NCI-H345 (cell line): ENCODE results near the gene DCPS.
"Not testable (repeated sequence)": the region's sequence is repeated elsewhere in the genome, so short reads cannot be mapped to it uniquely, and the experiment has no call there.

Experiments
- DNase-seq: peaks from one replicate; lab custom pipeline; 2025; lab: John Stamatoyannopoulos, UW

The DCPS gene

GRCh38 chr11:126288237-126288636 is 15.6 kb upstream of the DCPS start:
- no peak for DNase-seq

DNA sequence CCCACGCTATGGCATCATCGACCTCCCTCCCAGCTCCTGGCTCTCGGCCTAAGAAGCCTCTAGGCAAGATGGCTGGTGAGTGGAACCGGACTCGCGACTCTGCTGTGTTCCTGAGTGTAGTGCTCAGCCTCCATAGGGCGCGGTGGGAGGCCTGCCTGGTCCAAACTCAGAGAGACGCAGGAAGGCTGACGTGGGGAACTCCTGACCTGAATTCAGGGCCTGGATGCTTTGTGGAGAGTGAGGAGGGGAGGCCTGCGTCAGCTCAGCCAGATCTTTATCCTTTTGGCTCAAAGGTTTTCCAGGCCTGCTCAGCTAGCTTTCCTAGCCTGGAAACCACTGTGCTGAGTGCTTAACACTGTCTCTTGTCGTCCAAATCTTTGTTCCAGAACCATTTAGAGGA is 13.0 kb upstream of the DCPS start:
- no peak for DNase-seq

DNA sequence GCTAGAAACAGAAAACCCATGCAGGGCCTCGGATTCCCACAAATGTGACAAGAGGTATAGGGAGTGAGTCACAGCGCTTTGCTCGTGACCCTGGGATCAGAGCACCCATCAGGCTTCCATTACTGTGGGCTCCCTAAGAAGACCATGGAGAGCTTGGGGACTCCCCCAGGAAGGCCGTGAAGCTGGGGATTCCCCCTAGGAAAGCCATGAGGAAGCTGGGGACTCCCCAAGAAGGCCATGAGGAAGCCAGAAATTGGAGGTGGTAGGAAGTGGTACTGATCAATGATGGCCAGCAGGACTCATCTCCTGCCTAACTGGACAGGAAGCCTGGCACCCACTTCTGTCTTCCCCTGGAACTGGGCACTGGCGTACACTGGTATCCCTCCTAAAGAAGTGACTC is 10.1 kb upstream of the DCPS start:
- DNase-seq = no peak

DNA sequence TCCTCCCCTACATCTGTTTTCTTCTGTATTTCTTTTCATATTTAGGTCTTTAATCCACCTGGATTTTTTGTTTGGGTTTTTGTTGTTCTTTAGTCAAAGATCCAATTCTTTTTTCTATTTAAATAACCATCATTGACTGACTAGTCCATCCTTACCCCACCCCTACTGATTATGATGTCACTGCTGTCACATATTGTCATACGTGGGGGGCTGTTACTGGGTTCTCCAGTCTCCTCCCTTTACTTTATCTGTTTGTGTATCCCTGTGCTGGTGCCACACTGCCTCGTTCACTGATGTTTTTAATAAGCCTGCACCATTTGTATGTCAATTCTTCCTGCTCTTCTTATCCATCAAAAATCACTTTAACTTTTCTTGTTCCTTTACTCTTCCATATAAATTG is 6.9 kb upstream of the DCPS start:
- no peak for DNase-seq

- no peak for DNase-seq
Measured at GRCh38 chr11:126304457-126305075, 706 bp downstream of the DCPS start.

- no peak for DNase-seq
Measured at GRCh38 chr11:126305699-126306098, 1.8 kb downstream of the DCPS start.

DNA sequence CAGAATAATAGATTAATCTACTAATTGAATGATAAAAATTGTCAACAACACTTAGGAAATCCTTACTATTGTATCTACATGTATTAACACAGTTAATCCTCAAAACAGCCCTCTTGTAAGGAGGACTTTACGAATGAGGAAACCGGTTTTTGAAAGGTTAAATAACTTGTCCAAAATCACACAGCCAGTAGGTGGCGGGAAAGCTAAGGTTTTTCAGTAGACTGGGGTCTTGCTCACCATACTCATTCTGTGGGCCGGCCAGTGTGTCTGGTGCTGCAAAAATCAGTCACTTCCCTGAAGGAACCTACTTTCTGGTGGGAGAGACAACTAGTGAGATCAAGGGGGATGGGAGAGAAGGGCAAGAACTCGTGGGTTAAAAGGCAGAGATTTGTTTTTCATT is 3.8 kb downstream of the DCPS start:
- DNase-seq = peak; percentile 18

- no peak for DNase-seq
Measured at GRCh38 chr11:126308271-126308671, 4.4 kb downstream of the DCPS start.

DNA sequence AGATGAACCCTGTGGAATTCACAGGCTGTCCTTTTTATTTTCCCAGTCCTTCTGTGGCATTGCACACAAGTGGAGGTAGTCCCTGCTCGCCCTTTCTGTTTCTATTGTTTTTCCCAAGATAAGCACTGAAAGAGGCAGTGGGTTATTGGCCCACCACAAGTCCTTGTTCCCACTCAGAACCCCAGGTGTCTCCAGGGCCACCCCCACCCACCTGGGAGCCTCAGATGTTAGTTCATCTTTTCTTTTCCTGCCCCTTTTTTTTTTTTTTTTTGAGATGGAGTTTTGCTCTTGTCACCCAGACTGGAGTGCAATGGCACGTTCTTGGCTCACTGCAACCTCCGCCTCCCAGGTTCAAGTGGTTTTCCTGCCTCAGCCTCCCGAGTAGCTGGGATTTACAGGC is 4.9 kb downstream of the DCPS start:
- DNase-seq = not testable (repeated sequence)

- DNase-seq = peak; percentile 74
Measured at GRCh38 chr11:126310200-126310991, 6.5 kb downstream of the DCPS start.

DNA sequence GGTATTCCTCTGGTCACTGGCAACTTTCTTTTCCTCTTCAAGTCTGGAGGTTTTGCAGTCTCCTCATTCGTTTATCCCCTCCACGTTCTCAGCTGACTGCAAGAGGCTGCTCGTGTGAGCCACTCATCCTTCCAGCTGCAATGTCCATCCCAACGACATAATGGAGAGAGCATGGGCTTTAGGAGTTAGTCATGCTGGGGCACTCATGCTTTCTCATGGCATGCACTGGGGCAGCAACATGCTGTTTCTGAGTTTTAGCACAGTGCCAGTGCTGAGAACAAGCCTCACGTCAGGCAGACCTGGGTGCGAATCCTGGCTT is 7.1 kb downstream of the DCPS start:
- no peak for DNase-seq

- DNase-seq = no peak
Measured at GRCh38 chr11:126311401-126312291, 7.8 kb downstream of the DCPS start.

DNA sequence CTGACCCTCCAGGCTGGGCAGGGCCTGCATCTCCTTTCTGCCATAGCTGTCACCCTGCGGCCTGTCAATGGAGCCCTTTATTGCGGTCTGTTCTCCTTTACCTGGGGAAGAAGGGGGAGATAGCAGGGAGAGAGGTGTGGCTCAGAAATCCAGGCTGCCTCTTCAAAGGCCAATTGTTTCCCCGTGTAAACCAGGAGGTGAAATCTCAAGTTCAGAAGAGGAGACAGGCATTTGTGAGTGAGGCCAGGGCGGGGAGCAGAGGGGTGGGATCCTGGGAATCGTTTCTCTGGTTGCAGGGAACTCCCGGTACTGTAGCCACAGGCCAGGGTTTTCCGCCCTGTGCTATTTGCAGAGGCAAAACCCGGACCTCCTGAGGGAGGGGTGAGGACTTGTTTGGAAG is 9.1 kb downstream of the DCPS start:
- no peak for DNase-seq

- no peak for DNase-seq
Measured at GRCh38 chr11:126313826-126314225, 10.0 kb downstream of the DCPS start.

- no peak for DNase-seq
Measured at GRCh38 chr11:126317432-126317755, 13.5 kb downstream of the DCPS start.

DNA sequence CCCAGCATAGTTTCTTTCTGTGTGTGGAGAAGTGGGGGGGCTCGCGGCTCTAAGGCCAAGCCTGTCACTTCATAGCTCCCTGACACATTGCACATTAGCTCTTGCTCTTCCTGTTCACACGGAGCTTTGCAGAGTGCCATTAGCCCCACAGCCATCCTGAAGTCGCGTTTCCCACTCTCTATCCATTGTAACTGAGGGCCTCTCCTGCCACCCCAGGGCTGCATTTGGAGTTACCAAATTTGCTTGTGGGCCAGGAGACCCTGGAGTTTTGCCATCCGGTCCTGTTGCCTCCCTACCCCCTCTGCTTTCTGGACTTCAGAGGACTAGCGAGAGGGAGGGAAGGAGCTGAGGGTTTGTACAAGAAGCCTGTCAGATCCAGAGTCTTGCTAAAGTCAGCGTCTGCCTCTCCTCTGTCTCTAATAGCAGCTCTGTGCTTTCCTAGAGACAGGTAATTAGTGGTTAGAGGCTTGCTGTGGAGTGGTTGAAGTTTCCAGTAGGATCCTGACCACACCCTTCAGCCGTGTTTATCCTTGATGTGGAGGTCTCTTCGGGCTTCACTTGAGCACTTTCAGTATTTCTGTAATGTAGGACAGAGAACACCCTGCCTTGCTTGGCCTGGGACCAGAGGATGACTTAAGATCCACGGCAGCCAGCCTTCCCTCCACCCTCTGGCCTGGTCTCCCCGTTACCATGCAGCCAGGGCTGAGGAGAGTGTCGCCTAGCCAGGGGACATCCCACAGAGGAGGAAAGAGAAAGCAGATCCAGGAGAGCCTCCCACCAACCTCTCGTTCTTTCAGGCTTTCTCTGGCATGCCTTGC is 14.1 kb downstream of the DCPS start:
- DNase-seq = no peak

GRCh38 chr11:126318574-126319373 is 14.9 kb downstream of the DCPS start:
- DNase-seq = no peak

DNA sequence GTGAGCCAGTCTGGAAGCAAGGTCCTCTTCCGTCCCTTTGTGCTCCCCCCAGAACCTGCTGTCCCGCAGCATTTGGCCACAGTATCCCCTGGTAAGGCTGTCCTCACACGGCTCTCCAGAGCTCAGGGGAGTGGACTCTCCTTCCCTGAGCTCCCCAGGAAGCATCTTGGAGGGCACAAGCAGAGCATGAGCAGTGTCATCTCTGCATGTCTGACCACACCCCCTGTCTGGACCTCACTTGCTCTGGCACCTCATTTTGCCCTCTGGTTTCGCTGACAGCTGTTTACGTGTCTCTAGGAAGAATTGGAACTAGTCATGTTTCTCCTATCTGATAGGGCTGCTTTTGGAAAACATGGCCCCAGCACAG is 15.5 kb downstream of the DCPS start:
- no peak for DNase-seq

DNA sequence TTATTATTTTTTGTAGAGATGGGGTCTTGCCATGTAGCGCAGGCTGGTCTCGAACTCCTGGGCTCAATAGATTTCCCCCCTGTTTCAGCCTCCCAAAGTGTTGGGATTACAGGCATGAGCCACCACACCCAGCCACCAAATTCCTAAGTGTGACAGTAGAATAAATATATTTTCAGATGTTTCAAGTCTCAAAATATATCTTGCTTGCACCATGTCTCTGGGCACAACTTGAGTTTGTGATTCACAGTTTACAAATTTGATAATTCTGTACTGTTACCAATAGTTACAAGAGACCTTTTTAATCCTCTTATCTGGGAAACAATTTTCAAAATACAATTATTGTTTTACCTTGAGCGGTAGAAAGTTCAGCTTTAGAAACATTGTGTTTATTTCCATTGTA is 19.1 kb downstream of the DCPS start:
- DNase-seq = no peak

DNA sequence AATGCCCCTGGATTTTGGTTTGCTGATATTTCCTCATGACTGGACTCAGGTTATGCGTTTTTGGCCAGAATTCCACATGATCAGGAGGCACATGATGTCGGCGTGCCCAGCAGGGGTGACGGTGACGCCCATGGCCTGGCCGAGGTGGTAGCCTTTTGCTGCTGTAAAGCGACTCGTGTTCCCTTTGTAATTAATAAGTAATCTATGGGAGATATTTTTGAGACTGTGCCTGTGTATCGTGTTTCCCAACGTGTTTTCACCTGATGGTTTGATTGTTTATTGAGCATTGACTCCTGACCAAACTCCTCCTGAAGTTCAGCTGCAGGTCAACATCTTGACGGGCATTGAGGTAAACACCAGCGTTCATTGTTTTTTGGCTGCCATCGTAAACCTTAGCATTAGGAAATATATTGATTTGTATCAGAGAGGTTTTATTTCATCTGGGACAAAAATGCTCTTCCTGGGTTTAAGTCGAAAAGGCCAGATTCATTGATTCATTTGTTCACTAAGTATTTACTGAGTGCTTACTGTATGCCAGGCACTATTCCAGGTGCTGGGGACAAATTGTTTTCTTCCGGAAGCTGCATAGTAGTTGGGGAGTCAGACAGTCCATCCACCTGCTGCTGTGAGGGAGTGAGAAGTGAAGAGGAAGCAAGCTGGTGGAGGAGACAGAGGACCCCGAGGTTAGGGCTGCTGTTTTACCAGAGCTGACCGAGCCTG is 23.6 kb downstream of the DCPS start:
- no peak for DNase-seq

GRCh38 chr11:126328001-126328390 is 24.1 kb downstream of the DCPS start:
- no peak for DNase-seq
